LNCaP clone FGC (cell line): ENCODE measurements around the gene TMPRSS9.

Experiments
- DNase-seq: peaks from one replicate; pipeline ENCODE4 v3.0.0-alpha.2; 2011; ENCODE audit warnings: low read depth
- H3K4me3 ChIP-seq: 2 replicates; pipeline ENCODE4 v1.5.1; 2011; ENCODE audit warnings: mild to moderate bottlenecking, low read depth, low read length, control low read depth
- CTCF ChIP-seq: IDR thresholded peaks from 2 replicates; pipeline ENCODE4 v1.5.1; 2012; ENCODE audit warnings: mild to moderate bottlenecking; ENCODE audit not compliant: control insufficient read depth, insufficient read depth; ENCODE audit errors: extremely low read depth

The TMPRSS9 gene

DNA sequence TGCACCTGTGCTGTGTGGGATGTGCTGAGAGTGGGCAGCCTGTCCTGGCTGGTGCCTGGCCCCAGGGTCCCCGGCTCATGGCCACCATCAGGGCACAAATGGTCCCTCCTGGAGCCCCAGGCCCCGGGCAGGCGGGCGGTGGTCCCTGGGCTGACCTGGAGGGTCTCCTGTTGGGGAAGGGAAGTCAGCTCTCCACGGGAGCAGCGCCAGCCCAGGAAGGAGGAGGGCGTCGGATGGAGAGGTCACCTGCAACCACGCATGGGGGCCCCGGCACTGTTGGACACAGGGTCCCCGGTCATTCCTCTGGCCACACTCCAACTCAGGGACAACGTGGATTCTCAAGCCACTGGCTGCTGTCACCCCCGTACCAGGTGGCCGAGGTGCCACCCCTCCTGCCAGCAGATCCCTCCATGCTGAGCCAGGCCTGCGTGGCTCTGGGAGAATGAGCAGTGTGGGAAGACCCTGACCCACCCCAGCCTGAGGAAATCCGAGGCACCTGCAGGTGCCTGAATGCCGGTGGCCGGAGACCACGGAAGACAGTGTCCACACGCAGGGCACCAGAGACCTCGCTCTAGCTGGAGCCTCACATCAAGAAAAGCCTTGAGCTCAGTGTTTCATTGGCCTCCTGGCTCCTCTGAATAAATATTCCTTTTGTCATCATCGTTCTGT lies 83.2 kb downstream of the TMPRSS9 start:
- no peak overlapping the region for H3K4me3 ChIP-seq
- no peak for TF ChIP-seq CTCF
- DNase-seq, result no peak

- no peak for DNase-seq
- no peak overlapping the region for H3K4me3 ChIP-seq
These were observed 83.7 kb downstream of the TMPRSS9 start for GRCh38 chr19:2443785-2444182.

DNA sequence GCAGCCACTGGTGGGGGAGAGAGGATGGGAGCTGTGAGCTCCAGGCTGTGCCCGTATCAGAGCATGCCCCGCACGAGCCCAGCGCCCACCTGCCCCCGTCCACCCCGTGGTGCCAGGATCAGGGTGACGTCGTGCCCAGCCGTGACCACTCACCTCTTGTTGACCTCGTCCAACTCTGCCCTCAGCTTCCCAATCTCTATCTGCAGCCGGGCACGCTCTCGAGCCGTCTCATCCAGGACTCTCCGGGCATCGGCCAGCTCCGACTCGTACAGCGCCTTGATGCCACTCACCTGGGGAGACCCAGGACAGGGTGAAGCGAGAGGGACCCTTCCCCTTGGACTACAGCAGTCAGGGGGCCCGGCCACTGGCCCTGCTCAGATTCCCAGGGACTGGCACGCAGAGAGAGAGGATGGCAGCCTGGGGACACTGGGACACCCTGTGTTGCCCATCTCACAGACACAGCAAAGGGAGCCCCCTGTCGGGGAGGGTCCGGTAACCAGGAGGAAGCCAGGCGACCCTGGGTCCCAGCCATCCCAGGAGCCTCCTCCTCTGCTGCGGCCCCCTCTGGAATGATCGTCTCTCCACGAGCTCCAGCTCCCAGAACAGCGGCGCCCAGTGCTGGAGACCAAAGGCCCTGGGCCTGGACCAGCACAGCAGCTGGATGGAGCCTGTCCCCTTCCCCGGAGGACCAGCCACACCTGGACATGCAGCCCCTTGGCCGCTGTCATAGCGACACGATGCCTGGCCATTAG lies 84.4 kb downstream of the TMPRSS9 start:
- TF ChIP-seq CTCF, result no peak
- no peak overlapping the region for H3K4me3 ChIP-seq
- no peak for DNase-seq

More at GRCh38 chr19:2443785-2444182, 83.7 kb downstream of the TMPRSS9 start:
- TF ChIP-seq CTCF, result no peak

DNA sequence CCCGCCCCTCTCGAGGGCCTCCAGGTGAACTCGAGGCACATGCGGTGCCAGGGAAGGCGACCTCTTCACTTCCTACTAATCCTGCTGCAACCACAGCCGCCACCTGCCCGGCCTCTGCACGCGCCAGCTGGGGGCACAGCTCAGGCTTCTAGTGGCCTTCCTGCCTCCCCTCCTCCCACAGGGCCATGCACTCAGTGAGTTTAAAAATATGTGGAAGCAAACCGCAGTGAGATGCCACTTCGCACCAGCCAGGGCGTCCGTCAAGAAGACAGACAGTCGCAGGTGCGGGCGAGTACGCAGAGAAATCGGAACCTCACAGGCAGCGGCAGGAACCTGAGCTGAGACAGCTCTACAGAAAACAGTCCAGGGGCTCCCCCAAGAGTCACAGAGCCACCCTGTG lies 86.3 kb downstream of the TMPRSS9 start:
- DNase-seq, result no peak
- no peak for TF ChIP-seq CTCF
- no peak overlapping the region for H3K4me3 ChIP-seq

DNA sequence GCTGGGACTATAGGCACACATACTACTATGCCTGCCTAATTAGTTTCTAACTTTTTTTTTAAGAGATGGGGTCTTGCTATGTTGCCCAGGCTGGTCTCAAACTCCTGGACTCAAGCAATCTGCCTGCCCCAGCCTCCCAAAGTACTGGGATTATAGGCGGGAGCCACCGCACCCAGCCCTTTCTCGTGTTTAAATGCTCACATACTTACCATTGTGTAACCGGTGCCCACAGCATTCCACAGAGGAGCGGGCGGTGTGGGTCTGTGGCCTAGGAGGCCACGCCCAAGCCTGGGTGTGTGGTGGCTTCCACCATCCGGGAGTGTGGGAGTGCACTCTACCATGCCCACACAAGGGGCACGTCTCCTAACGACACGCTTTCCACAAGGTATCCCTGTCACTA lies 89.0 kb downstream of the TMPRSS9 start:
- no peak for TF ChIP-seq CTCF
- no peak overlapping the region for H3K4me3 ChIP-seq
- no peak for DNase-seq

GRCh38 chr19:2451138-2451537 lies 91.1 kb downstream of the TMPRSS9 start:
- no peak overlapping the region for H3K4me3 ChIP-seq
- no peak for TF ChIP-seq CTCF

DNA sequence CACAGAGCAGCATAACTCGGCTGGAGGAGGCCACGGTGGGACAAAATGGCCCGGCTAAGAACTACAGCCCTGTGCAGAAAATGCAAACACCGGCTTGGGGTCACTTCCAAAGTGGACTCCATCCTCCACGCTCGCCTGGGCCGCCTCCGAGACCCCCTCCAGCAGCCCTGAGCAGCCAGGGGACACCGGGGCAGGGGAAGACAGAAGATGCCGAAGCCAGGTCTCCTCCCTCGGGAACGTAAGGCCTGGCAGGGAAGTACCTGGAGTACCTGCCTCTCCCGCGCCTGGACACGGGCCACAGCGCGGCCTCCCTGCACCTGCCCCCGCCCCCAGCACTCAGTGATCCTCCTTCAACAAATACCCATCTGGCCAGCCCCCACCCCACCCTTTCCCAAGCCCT lies 91.7 kb downstream of the TMPRSS9 start:
- no peak for DNase-seq
- no peak for TF ChIP-seq CTCF
- no peak overlapping the region for H3K4me3 ChIP-seq

More at GRCh38 chr19:2451138-2451537, 91.1 kb downstream of the TMPRSS9 start:
- DNase-seq, result no peak
